Cardiac muscle cell (in vitro differentiated cells and primary cell): ENCODE data around the gene GTF3C5. TPM values are rescaled to one million over a fixed set of nuclear protein-coding genes. Genes with fewer than 3 reads are reported as not detected.
"Not testable (repeated sequence)": the region's sequence is repeated elsewhere in the genome, so short reads cannot be mapped to it uniquely, and the experiment has no call there.

Experiments used
- DNase-seq, 2 donors: peaks; one replicate each; pipeline versions ENCODE4 v3.0.0 to v3.0.0-alpha.2; 2010 to 2017; ENCODE audit warnings: low read depth in 1 of 2, low spot score in 1 of 2
- H3K27ac ChIP-seq: fragments of 200-600 bp; sonication (generic); 2 replicates; pipeline ENCODE4 v1.5.1; 2016
- H3K27me3 ChIP-seq: fragments of 200-600 bp; sonication (generic); 2 replicates; pipeline ENCODE4 v1.6.0; 2016; ENCODE audit warnings: control low read depth
- H3K36me3 ChIP-seq: fragments of 200-600 bp; sonication (generic); 2 replicates; pipeline ENCODE4 v1.5.1; 2016; ENCODE audit warnings: control low read depth
- H3K4me1 ChIP-seq: fragments of 200-600 bp; sonication (generic); 2 replicates; pipeline ENCODE4 v1.8.1; 2017; ENCODE audit warnings: low read depth, mild to moderate bottlenecking, mixed run types
- H3K4me3 ChIP-seq: fragments of 200-600 bp; sonication (generic); 2 replicates; pipeline ENCODE4 v1.5.1; 2016; ENCODE audit warnings: mild to moderate bottlenecking
- H3K9me3 ChIP-seq: fragments of 200-600 bp; sonication (generic); 2 replicates; pipeline ENCODE4 v1.5.1; 2017; ENCODE audit warnings: low read depth, mild to moderate bottlenecking, control low read depth
- polyA plus RNA-seq: library from polyadenylated mRNA; unstranded; fragments of >200 nt; fragmentation: Nextera tagmentation; extraction: Ambion mirVana; gene quantifications from 2 replicates; pipeline ENCODE4 v1.2.1, GENCODE V29; 2016
- total RNA-seq: library from RNA; depleted of rRNA; stranded (reverse); fragments of >200 nt; gene quantifications from 2 replicates; pipeline ENCODE4 v1.2.3, GENCODE V29; 2016
- TF ChIP-seq, protein P1 (sequence below): IDR thresholded peaks from 2 replicates; pipeline ENCODE4 v1.5.1; 2012; ENCODE audit warnings: low read depth, mild to moderate bottlenecking, low read length

GTF3C5 gene
- total and polyA plus RNA-seq, 2 experiments from 2014 or later: 84.0 to 99.5 TPM

DNA sequence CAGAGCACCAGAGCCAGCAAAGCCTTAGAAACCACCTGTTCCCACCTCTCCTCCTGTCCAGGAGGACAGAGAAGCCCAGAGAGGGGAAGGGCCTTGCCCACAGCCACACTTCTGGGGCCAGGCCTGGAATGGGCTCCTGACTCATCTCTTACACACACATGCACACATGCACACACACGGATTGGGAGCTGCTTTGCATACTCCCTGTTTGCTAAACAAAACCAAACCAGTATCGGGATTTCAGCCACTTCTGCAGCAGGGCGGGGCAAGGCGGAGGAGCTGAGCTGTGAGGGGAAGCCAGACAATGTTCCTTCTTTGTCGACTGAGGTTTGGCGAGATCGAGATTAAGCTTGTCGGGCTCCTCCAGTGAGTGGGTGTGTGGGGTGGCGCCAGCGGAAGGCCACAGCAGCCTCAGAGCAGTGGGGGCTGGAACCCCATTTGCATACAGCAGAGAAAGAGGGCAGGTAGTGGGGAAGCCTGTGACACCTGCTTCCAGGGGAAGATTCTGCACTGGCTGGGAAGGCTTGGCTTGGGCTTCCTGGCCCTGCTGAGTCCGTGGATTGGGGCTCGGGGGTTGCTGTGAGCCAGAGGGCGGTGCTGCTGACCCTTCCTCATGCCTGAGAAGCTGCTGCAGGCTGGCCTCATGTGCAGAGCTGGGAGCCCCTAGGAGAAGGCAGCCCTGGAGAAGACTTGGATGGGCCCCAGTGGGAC is 36.2 kb upstream of the GTF3C5 start:
- DNase-seq: peak in 1 of 2 donors; percentile 49
- no peaks in the 10 kb centered on the region for H3K36me3 ChIP-seq
- H3K4me3 ChIP-seq: no peak overlapping the region
- no peak overlapping the region for H3K27ac ChIP-seq
- TF ChIP-seq, protein P1, sequence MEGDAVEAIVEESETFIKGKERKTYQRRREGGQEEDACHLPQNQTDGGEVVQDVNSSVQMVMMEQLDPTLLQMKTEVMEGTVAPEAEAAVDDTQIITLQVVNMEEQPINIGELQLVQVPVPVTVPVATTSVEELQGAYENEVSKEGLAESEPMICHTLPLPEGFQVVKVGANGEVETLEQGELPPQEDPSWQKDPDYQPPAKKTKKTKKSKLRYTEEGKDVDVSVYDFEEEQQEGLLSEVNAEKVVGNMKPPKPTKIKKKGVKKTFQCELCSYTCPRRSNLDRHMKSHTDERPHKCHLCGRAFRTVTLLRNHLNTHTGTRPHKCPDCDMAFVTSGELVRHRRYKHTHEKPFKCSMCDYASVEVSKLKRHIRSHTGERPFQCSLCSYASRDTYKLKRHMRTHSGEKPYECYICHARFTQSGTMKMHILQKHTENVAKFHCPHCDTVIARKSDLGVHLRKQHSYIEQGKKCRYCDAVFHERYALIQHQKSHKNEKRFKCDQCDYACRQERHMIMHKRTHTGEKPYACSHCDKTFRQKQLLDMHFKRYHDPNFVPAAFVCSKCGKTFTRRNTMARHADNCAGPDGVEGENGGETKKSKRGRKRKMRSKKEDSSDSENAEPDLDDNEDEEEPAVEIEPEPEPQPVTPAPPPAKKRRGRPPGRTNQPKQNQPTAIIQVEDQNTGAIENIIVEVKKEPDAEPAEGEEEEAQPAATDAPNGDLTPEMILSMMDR: no peak
- H3K9me3 ChIP-seq: no peaks in the 10 kb centered on the region
- H3K4me1 ChIP-seq: no peaks in the 10 kb centered on the region
- H3K27me3 ChIP-seq: no peaks in the 10 kb centered on the region

DNA sequence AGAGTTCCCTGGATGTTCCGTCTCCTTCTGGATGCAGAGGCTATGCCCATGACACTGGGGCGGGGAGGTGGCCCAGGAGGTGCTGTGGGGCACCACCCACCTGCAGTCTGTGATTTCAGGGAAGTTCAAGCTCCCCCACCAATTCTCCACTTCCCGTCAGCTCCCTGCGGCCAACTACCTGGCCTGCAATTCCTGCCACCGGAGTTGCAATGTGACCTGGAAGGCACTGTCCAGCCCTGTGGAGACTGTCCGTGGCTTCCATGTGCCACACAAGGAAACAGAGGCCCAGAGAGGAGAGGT is 35.7 kb upstream of the GTF3C5 start:
- H3K9me3 ChIP-seq: no peaks in the 10 kb centered on the region
- H3K27ac ChIP-seq: no peak overlapping the region
- H3K36me3 ChIP-seq: no peaks in the 10 kb centered on the region
- no peak for DNase-seq
- H3K4me1 ChIP-seq: no peaks in the 10 kb centered on the region
- no peak overlapping the region for H3K4me3 ChIP-seq
- H3K27me3 ChIP-seq: no peaks in the 10 kb centered on the region
- TF ChIP-seq, protein P1: no peak

DNA sequence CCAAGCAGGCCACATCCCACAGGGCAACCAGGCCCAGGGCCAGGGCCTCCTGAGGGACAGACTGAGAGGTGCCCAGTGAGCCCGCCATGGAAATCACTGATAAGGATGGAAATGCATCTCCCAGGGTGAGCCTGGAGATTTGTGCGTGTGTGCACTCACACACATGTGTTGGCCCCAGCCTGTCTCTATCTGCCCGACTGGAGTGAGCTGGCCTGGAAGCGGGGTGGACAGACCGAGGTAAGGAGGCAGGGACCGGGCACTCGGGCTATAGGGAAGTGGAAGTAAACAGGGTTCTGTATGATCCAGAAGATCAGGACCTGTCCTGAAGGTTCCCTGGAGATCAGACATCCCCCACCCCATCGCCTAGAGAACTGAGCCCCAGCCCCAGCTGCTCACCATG is 34.9 kb upstream of the GTF3C5 start:
- TF ChIP-seq, protein P1: no peak
- H3K36me3 ChIP-seq: no peaks in the 10 kb centered on the region
- no peaks in the 10 kb centered on the region for H3K4me1 ChIP-seq
- DNase-seq: no peak
- no peaks in the 10 kb centered on the region for H3K27me3 ChIP-seq
- no peak overlapping the region for H3K4me3 ChIP-seq
- H3K27ac ChIP-seq: no peak overlapping the region
- H3K9me3 ChIP-seq: no peaks in the 10 kb centered on the region

DNA sequence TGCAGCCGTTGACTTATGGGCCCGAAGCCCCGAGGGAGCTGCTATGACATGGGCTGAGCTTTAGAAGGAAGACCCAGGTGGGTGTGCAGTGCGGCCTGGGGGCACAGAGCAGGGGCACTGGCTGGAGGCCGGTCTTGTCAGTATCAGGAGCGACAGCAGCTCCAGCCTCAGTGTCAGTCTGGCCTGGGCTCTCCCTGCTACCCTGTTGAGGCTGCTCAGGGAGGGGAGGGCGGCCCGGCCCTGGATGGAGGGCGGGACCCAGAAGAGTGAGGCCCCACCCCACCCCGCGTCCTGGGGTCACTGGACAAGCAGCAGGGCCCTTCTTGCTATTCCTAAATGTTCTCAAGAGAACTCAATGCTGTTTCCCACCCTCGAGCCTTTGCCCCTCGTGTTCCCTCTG is 34.3 kb upstream of the GTF3C5 start:
- Histone ChIP-seq H3K4me1 (no peaks in the 10 kb centered on the region), H3K9me3 (no peaks in the 10 kb centered on the region), H3K27ac (no peak overlapping the region), H3K4me3 (no peak overlapping the region), H3K36me3 (no peaks in the 10 kb centered on the region), H3K27me3 (no peaks in the 10 kb centered on the region)
- TF ChIP-seq, protein P1: no peak
- no peak for DNase-seq

DNA sequence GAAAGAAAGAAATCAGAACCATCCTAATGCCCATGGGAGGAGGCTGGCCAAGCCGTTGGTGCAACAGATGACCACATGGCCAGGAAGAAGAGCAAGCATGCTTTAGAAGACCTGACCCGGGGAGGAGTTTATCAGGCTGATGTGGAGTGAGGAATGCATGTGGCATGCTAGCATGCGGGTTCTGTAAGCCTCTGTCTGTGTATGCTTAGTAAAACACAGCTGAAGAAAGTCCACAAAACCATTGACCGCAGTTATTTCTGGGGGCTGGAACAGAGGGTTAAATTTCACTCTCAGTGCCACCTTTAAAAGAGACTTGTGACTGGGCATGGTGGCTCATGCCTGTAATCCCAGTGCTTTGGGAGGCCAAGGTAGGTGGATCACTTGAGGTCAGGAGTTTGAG is 33.2 kb upstream of the GTF3C5 start:
- no peak overlapping the region for H3K4me3 ChIP-seq
- no peak overlapping the region for H3K27ac ChIP-seq
- H3K4me1 ChIP-seq: no peaks in the 10 kb centered on the region
- TF ChIP-seq, protein P1: no peak
- no peaks in the 10 kb centered on the region for H3K27me3 ChIP-seq
- H3K36me3 ChIP-seq: no peaks in the 10 kb centered on the region
- no peaks in the 10 kb centered on the region for H3K9me3 ChIP-seq
- peak in 1 of 2 donors; percentile 71 for DNase-seq

DNA sequence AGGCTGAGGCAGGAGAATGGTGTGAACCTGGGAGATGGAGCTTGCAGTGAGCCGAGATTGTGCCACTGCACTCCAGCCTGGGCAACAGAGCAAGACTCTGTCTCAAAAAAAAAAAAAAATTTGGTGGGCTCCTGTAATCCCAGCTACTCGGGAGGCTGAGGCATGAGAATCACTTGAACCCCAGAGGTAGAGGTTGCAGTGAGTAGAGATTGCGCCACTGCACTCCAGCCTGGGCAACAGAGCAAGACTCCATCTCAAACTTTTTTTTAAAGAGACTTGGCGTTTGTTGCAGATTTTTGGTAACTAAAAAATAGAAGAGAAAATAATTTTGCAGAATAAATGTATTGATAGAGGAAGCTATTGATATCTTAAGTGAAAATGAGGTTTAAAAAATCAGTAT is 32.6 kb upstream of the GTF3C5 start:
- H3K27me3 ChIP-seq, DNase-seq, H3K4me3 ChIP-seq: not testable (repeated sequence)

More for the DNA sequence above, 32.6 kb upstream of the GTF3C5 start:
- H3K4me1 ChIP-seq, H3K9me3 ChIP-seq, H3K36me3 ChIP-seq, H3K27ac ChIP-seq: not testable (repeated sequence)
